Smooth muscle cell (in vitro differentiated cells): ENCODE measurements around the gene PTPN12. TPM values are rescaled to one million over a fixed set of nuclear protein-coding genes. Genes with fewer than 3 reads are reported as not detected.
"Not testable (repeated sequence)": the region's sequence is repeated elsewhere in the genome, so short reads cannot be mapped to it uniquely, and the experiment has no call there.

Experiments
- DNase-seq: peaks from one replicate; lab custom pipeline; 2025; ENCODE audit not compliant: unreplicated experiment; lab: John Stamatoyannopoulos, UW
- H2AFZ ChIP-seq: fragments of 200-600 bp; sonication (generic); 2 replicates; pipeline ENCODE4 v1.6.0; 2016; ENCODE audit warnings: antibody characterized with exemption, low read depth, mild to moderate bottlenecking
- H3F3A ChIP-seq: fragments of 200-600 bp; sonication (generic); 2 replicates; pipeline ENCODE4 v1.6.0; 2017; ENCODE audit warnings: antibody characterized with exemption, low read depth
- H3K27ac ChIP-seq: fragments of 200-600 bp; sonication (generic); 2 replicates; pipeline ENCODE4 v1.5.1; 2016; ENCODE audit warnings: low read depth, mild to moderate bottlenecking
- H3K27me3 ChIP-seq: fragments of 200-600 bp; sonication (generic); 2 replicates; pipeline ENCODE4 v1.6.1; 2016; ENCODE audit warnings: low read depth, mild to moderate bottlenecking
- H3K36me3 ChIP-seq: fragments of 200-600 bp; sonication (generic); 2 replicates; pipeline ENCODE4 v1.5.1; 2016; ENCODE audit warnings: low read depth
- H3K4me1 ChIP-seq: fragments of 200-600 bp; sonication (generic); 2 replicates; pipeline ENCODE4 v1.5.1; 2016; ENCODE audit warnings: low read depth
- H3K4me2 ChIP-seq: fragments of 200-600 bp; sonication (generic); 2 replicates; pipeline ENCODE4 v1.6.0; 2016; ENCODE audit warnings: mild to moderate bottlenecking
- H3K4me3 ChIP-seq: fragments of 200-600 bp; sonication (generic); 2 replicates; pipeline ENCODE4 v1.5.1; 2016; ENCODE audit warnings: mild to moderate bottlenecking
- H3K79me2 ChIP-seq: fragments of 200-600 bp; sonication (generic); 2 replicates; pipeline ENCODE4 v1.6.0; 2016; ENCODE audit warnings: low read depth, mild to moderate bottlenecking
- H3K9ac ChIP-seq: fragments of 200-600 bp; sonication (generic); 2 replicates; pipeline ENCODE4 v1.6.0; 2016; ENCODE audit warnings: low read depth
- H3K9me3 ChIP-seq: fragments of 200-600 bp; sonication (generic); replicated peaks from 2 replicates; pipeline ENCODE4 v1.5.1; 2016; ENCODE audit warnings: low read depth
- H4K20me1 ChIP-seq: fragments of 200-600 bp; sonication (generic); 2 replicates; pipeline ENCODE4 v1.6.0; 2016; ENCODE audit warnings: low read depth
- WGBS: methylation state at CpG from one replicate; pipeline ENCODE4 v1.1.7; 2016; ENCODE audit warnings: low lambda C conversion rate; 5-methylcytosine and 5-hydroxymethylcytosine counted together
- polyA plus RNA-seq: library from polyadenylated mRNA; unstranded; fragments of >200 nt; fragmentation: Nextera tagmentation; extraction: Ambion mirVana; gene quantifications from 2 replicates; pipeline ENCODE4 v1.2.1, GENCODE V29; 2016
- total RNA-seq: library from RNA; depleted of rRNA; stranded (reverse); fragments of >200 nt; gene quantifications from 2 replicates; pipeline ENCODE4 v1.2.3, GENCODE V29; 2014
- TF ChIP-seq, protein P1 (sequence below): fragments of 200-600 bp; sonication (generic); IDR thresholded peaks from 2 replicates; pipeline ENCODE4 v1.5.1; 2017; ENCODE audit warnings: borderline replicate concordance, mild to moderate bottlenecking, antibody characterized with exemption; ENCODE audit not compliant: insufficient read depth, poor library complexity, severe bottlenecking

Gene PTPN12
- total and polyA plus RNA-seq, 2 experiments from 2014 or later = 12.3 to 85.2 TPM

DNA sequence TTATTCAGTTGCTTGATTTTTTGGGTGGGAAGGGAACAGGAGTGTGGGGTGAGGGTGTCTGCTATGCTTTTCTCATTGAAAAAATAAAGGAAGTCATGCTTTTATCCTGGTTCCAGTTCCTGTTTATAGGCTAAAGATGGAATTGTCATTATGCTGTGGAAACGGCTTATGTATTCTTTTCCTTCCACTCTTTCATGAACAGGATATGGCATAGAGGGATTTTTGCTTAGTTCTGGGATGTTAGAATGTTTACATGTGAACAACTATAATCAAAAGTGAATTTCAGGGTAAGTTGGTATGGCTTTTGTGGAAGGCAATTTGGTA is 35.9 kb upstream of the PTPN12 start:
- Histone ChIP-seq H3K4me2 (no peak overlapping the region), H2AFZ (no peak overlapping the region), H3K4me3 (no peak overlapping the region), H3K27me3 (no peaks in the 10 kb centered on the region), H3K36me3 (no peaks in the 10 kb centered on the region), H3K27ac (no peak overlapping the region), H3K9me3 (no peaks in the 10 kb centered on the region), H3F3A (no peaks in the 10 kb centered on the region), H3K79me2 (no peaks in the 10 kb centered on the region), H3K9ac (no peak overlapping the region), H4K20me1 (no peaks in the 10 kb centered on the region), H3K4me1 (no peaks in the 10 kb centered on the region)
- 96% methylated on average over 1 of the region's 1 CpG for WGBS
- TF ChIP-seq, protein P1, sequence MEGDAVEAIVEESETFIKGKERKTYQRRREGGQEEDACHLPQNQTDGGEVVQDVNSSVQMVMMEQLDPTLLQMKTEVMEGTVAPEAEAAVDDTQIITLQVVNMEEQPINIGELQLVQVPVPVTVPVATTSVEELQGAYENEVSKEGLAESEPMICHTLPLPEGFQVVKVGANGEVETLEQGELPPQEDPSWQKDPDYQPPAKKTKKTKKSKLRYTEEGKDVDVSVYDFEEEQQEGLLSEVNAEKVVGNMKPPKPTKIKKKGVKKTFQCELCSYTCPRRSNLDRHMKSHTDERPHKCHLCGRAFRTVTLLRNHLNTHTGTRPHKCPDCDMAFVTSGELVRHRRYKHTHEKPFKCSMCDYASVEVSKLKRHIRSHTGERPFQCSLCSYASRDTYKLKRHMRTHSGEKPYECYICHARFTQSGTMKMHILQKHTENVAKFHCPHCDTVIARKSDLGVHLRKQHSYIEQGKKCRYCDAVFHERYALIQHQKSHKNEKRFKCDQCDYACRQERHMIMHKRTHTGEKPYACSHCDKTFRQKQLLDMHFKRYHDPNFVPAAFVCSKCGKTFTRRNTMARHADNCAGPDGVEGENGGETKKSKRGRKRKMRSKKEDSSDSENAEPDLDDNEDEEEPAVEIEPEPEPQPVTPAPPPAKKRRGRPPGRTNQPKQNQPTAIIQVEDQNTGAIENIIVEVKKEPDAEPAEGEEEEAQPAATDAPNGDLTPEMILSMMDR = no peak
- DNase-seq = no peak

DNA sequence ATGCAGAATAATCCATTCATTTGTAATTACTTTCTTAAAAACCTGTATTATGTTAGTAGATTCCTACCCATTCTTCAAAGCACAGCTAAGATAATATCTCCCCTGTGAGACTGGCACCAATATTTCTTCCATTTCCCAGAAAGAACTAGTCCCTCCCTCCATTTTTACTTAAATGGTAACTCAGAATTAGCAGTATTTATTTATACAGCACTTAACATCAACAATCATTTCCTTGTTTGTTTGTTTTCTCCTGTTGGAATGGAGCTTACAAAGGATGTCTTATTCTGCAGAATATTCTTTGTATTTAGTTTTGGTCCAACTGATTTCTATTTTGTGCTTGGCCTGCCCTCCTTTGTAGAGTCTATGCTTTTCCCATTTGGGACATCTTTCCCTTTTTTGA is 32.1 kb upstream of the PTPN12 start:
- Histone ChIP-seq H3F3A (no peaks in the 10 kb centered on the region), H3K9ac (no peak overlapping the region), H3K79me2 (no peaks in the 10 kb centered on the region), H3K27ac (no peak overlapping the region), H3K4me1 (no peaks in the 10 kb centered on the region), H4K20me1 (no peaks in the 10 kb centered on the region), H3K9me3 (no peaks in the 10 kb centered on the region), H2AFZ (no peak overlapping the region), H3K4me2 (no peak overlapping the region), H3K4me3 (no peak overlapping the region), H3K36me3 (no peaks in the 10 kb centered on the region), H3K27me3 (no peaks in the 10 kb centered on the region)
- no peak for DNase-seq
- TF ChIP-seq, protein P1 = no peak

DNA sequence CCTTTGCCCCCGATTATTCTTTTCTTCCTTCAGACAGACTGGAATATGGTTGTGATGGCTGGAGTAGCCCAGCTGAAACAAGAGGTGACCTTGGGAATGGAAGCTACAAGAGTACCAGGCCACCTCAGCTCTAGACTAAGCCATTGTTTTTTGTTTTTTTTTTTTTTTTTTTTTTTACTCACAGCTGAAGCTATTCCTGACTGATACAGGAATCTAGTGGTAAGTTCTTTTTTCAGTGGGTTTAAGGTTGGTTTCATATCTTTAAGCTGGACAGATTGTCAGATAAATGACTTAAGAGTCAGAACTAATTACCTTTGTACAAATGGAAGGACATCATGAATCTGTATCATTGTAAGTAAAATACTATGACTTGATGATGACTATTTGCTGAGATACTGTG is 30.2 kb upstream of the PTPN12 start:
- Histone ChIP-seq H3K4me1 (no peaks in the 10 kb centered on the region), H3K4me2 (no peak overlapping the region), H3K9ac (no peak overlapping the region), H3K9me3 (no peaks in the 10 kb centered on the region), H2AFZ (no peak overlapping the region), H3F3A (no peaks in the 10 kb centered on the region), H4K20me1 (no peaks in the 10 kb centered on the region), H3K27me3 (no peaks in the 10 kb centered on the region), H3K79me2 (no peaks in the 10 kb centered on the region), H3K36me3 (no peaks in the 10 kb centered on the region), H3K27ac (no peak overlapping the region), H3K4me3 (no peak overlapping the region)
- 95% methylated on average over 1 of the region's 1 CpG for WGBS
- TF ChIP-seq, protein P1 = no peak
- DNase-seq = no peak

DNA sequence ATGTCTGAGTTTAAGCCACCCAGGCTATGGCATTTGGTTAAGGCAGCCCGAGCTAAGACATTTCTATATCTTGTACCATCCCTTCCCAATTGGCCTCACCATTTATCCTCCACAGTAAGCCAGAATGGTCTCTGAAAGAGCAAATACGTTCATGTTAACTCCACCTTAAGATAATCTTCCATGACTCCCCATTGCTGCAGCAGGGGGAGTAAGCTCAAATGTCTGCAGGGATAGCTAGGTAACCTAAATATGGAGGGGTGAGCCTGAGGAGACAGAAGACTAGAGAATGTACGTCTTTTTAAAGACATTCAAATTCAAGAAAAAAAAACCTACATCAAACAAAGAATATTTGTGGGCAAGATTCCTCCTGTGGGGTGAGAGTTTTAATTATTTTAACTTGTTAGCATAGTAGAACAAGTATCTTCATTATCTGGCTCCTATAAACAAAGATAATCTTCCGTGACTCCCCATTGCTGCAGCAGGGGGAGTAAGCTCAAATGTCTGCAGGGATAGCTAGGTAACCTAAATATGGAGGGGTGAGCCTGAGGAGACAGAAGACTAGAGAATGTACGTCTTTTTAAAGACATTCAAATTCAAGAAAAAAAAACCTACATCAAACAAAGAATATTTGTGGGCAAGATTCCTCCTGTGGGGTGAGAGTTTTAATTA is 24.0 kb upstream of the PTPN12 start:
- not testable (repeated sequence) for H3K79me2 ChIP-seq, H3K9ac ChIP-seq, H3K4me2 ChIP-seq, H2AFZ ChIP-seq, H4K20me1 ChIP-seq, H3K27ac ChIP-seq, DNase-seq, H3F3A ChIP-seq, H3K4me3 ChIP-seq, H3K4me1 ChIP-seq, H3K36me3 ChIP-seq, H3K9me3 ChIP-seq, H3K27me3 ChIP-seq
- 75% methylated on average over 5 of the region's 5 CpGs for WGBS
